Natural killer cell (primary cell): ENCODE results near the gene DHCR24. TPM values are rescaled to one million over a fixed set of nuclear protein-coding genes. Genes with fewer than 3 reads are reported as not detected.

Source experiments
- ATAC-seq, 3 donors: fragments of 150-1000 bp in 2 of 3; fragments of 200-7000 bp in 1 of 3; cut with Tn5 transposase; 1 replicate in 1 of 3; 2 replicates in 2 of 3; pipeline ENCODE4 v1.10.0; 2021; ENCODE audit warnings: mild to moderate bottlenecking in 2 of 3, moderate library complexity in 2 of 3
- DNase-seq, 2 donors: peaks; one replicate each; pipeline versions ENCODE4 v3.0.0 to v3.0.0-alpha.2; 2013 to 2021; ENCODE audit warnings: mixed read lengths in 1 of 2
- H3K27ac ChIP-seq: one replicate; pipeline ENCODE4 v1.5.1; 2013; ENCODE audit warnings: mild to moderate bottlenecking, low read length
- H3K27me3 ChIP-seq: one replicate; pipeline ENCODE4 v1.6.1; 2013; ENCODE audit warnings: low read length; ENCODE audit not compliant: control insufficient read depth, insufficient read depth
- H3K36me3 ChIP-seq: one replicate; pipeline ENCODE4 v1.6.1; 2013; ENCODE audit warnings: low read length; ENCODE audit not compliant: control insufficient read depth, insufficient read depth
- H3K4me1 ChIP-seq: one replicate; pipeline ENCODE4 v1.6.1; 2013; ENCODE audit warnings: low read length; ENCODE audit not compliant: control insufficient read depth, insufficient read depth
- H3K4me3 ChIP-seq: one replicate; pipeline ENCODE4 v1.5.1; 2013; ENCODE audit warnings: low read length
- H3K9me3 ChIP-seq: one replicate; pipeline ENCODE4 v1.6.1; 2013; ENCODE audit warnings: low read length; ENCODE audit not compliant: control insufficient read depth, insufficient read depth
- H3K27ac Mint-ChIP-seq, 2 donors: one replicate each; pipeline ENCODE4 v1.8.0; 2022; ENCODE audit warnings: mild to moderate bottlenecking in 2 of 2, mixed read lengths in 2 of 2, moderate library complexity in 1 of 2
- H3K27me3 Mint-ChIP-seq, 2 donors: one replicate each; pipeline ENCODE4 v1.8.0; 2022; ENCODE audit warnings: low read depth in 2 of 2, mixed read lengths in 2 of 2
- H3K36me3 Mint-ChIP-seq: one replicate; pipeline ENCODE4 v1.8.0; 2022; ENCODE audit warnings: mixed read lengths
- H3K4me1 Mint-ChIP-seq, 2 donors: one replicate each; pipeline ENCODE4 v1.8.0; 2022; ENCODE audit warnings: mixed read lengths in 2 of 2
- H3K4me3 Mint-ChIP-seq: one replicate; pipeline ENCODE4 v1.8.0; 2022; ENCODE audit warnings: mild to moderate bottlenecking, moderate library complexity, mixed read lengths
- H3K9me3 Mint-ChIP-seq, 2 donors: one replicate each; pipeline ENCODE4 v1.8.0; 2022; ENCODE audit warnings: mixed read lengths in 2 of 2
- CTCF ChIP-seq: fragments of 200-600 bp; IDR thresholded peaks from one replicate; pipeline ENCODE4 v1.8.0; 2022; ENCODE audit warnings: antibody characterized with exemption
- WGBS: methylation state at CpG from one replicate; pipeline ENCODE4 v1.1.7; 2013; ENCODE audit warnings: missing lambda C conversion rate; ENCODE audit not compliant: insufficient coverage; 5-methylcytosine and 5-hydroxymethylcytosine counted together
- intact Hi-C: fragments of 100-400 bp; cut with micrococcal nuclease; formaldehyde crosslinking; loops from one replicate; pipeline ENCODE4 v1.14.2; 2022
- total RNA-seq, 4 donors: library from RNA; stranded (reverse); fragments of 120-200 nt in 1 of 4; gene quantifications; one replicate each; pipeline versions ENCODE4 v1.2.3 to v1.2.4, GENCODE V29; 2013 to 2022

The DHCR24 gene
- total RNA-seq, 3 donors from 2014 or later (not counting 1 experiment from before 2014, with no cell fraction given), result 8.7 to 17.2 (median 10.4) TPM

GRCh38 chr1:54806931-54807611 is 79.9 kb downstream of the DHCR24 start:
- TF ChIP-seq CTCF, result no peak
- Mint-ChIP-seq H3K4me1 (peaks cover 73 to 83% of the 10 kb centered on the region in 2 donors), H3K27me3 (no peaks in the 10 kb centered on the region), H3K9me3 (no peaks in the 10 kb centered on the region), H3K4me3 (peak overlapping the region; percentile 83), H3K36me3 (no peaks in the 10 kb centered on the region), H3K27ac (peak overlapping the region; percentile 94 to 95)
- Histone ChIP-seq H3K4me1 (peaks cover 80% of the 10 kb centered on the region), H3K27ac (peak overlapping the region; percentile 88), H3K9me3 (no peaks in the 10 kb centered on the region), H3K4me3 (peak overlapping the region; percentile 42), H3K27me3 (no peaks in the 10 kb centered on the region), H3K36me3 (peaks cover 2% of the 10 kb centered on the region)
- 42% methylated on average over 10 of the region's 11 CpGs for WGBS
- ATAC-seq (peak; percentile 77 to 94 (median 87)), DNase-seq (peak; percentile 69 to 76)
- intact Hi-C loops, result loop anchor here (1.0 to 5.0 kb wide), 4 partner anchors 40 to 754 kb away; partner anchors contain the start of genes SSBP3, TCEANC2 and TMEM59

GRCh38 chr1:54805981-54806381 is 81.0 kb downstream of the DHCR24 start:
- Histone ChIP-seq H3K27me3 (no peaks in the 10 kb centered on the region), H3K9me3 (no peaks in the 10 kb centered on the region), H3K4me3 (no peak overlapping the region), H3K36me3 (peaks cover 2% of the 10 kb centered on the region), H3K27ac (peak overlapping the region; percentile 51), H3K4me1 (peaks cover 86% of the 10 kb centered on the region)
- WGBS, result 94% methylated on average over 35 of the region's 35 CpGs
- intact Hi-C loops, result loop anchor here (2.0 to 5.0 kb wide), 3 partner anchors 39 to 399 kb away; partner anchors contain the start of gene SSBP3
- H3K9me3 Mint-ChIP-seq, result no peaks in the 10 kb centered on the region
- H3K36me3 Mint-ChIP-seq, result no peaks in the 10 kb centered on the region
- DNase-seq, result no peak
- TF ChIP-seq CTCF, result no peak
- H3K4me1 Mint-ChIP-seq, result peaks cover 78 to 89% of the 10 kb centered on the region in 2 donors
- peak overlapping the region; percentile 94 to 95 for H3K27ac Mint-ChIP-seq
- ATAC-seq, result no peak
- H3K27me3 Mint-ChIP-seq, result no peaks in the 10 kb centered on the region
- no peak overlapping the region for H3K4me3 Mint-ChIP-seq

GRCh38 chr1:54805466-54805865 is 81.5 kb downstream of the DHCR24 start:
- no peak for TF ChIP-seq CTCF
- H3K36me3 ChIP-seq, result peaks cover 2% of the 10 kb centered on the region
- H3K27me3 Mint-ChIP-seq, result no peaks in the 10 kb centered on the region
- peak overlapping the region; percentile 74 for H3K27ac ChIP-seq
- 94% methylated on average over 3 of the region's 3 CpGs for WGBS
- H3K36me3 Mint-ChIP-seq, result no peaks in the 10 kb centered on the region
- ATAC-seq, result no peak
- H3K9me3 Mint-ChIP-seq, result no peaks in the 10 kb centered on the region
- no peak overlapping the region for H3K4me3 ChIP-seq
- no peak overlapping the region for H3K4me3 Mint-ChIP-seq
- H3K4me1 ChIP-seq, result peaks cover 82% of the 10 kb centered on the region
- no peak for DNase-seq
- intact Hi-C loops, result loop anchor here (5.0 kb wide), 2 partner anchors 318 to 398 kb away; partner anchors contain the start of gene SSBP3
- H3K9me3 ChIP-seq, result no peaks in the 10 kb centered on the region
- peak overlapping the region; percentile 91 to 95 for H3K27ac Mint-ChIP-seq
- H3K27me3 ChIP-seq, result no peaks in the 10 kb centered on the region
- H3K4me1 Mint-ChIP-seq, result peaks cover 73 to 84% of the 10 kb centered on the region in 2 donors
